ENCODE measurements around the gene AP2S1.

- TF ChIP-seq CTCF (conservative IDR thresholded peaks at IDR 0.05; ENCODE audit: low read length), result no peak
- no peak for TF ChIP-seq EZH2phosphoT487 (IDR thresholded peaks at IDR 0.05; ENCODE audit: borderline replicate concordance)
Measured at GRCh38 chr19:46844067-46844489, 6.6 kb downstream of the AP2S1 start.

All from Loucy (cell line).